B cell (primary cell): ENCODE data around the gene TRERF1. TPM values are rescaled to one million over a fixed set of nuclear protein-coding genes. Genes with fewer than 3 reads are reported as not detected.

Experiments used
- ATAC-seq: fragments of 200-7000 bp; cut with Tn5 transposase; one replicate; pipeline ENCODE4 v1.10.0; 2021; ENCODE audit warnings: low read depth, mild to moderate bottlenecking, moderate number of reproducible peaks, moderate library complexity
- CTCF ChIA-PET: fragments of 350-600 bp; sonication (Branson Sonifier 250); formaldehyde crosslinking; loops from one replicate; lab custom pipeline; 2021; ENCODE audit warnings: antibody characterized with exemption, inconsistent platforms; lab: Charles Lee
- POLR2A ChIA-PET: fragments of 350-600 bp; sonication (Branson Sonifier 250); formaldehyde crosslinking; loops from one replicate; lab custom pipeline; 2021; ENCODE audit warnings: antibody characterized with exemption; lab: Charles Lee
- DNase-seq: peaks from one replicate; pipeline ENCODE4 v3.0.0; 2013
- H2AFZ ChIP-seq: 2 replicates; pipeline ENCODE4 v1.6.1; 2012; ENCODE audit warnings: mild to moderate bottlenecking, low read depth, low read length; ENCODE audit not compliant: insufficient read depth, poor library complexity, severe bottlenecking
- H3K27ac ChIP-seq, 2 donors: 1 replicate in 1 of 2; 2 replicates in 1 of 2; pipeline ENCODE4 v1.5.1; 2012 to 2013; ENCODE audit warnings: low read length in 2 of 2, mild to moderate bottlenecking in 2 of 2, moderate library complexity in 1 of 2
- H3K27me3 ChIP-seq, 4 experiments: fragments of 200-600 bp in 1 of 4; sonication (generic) in 1 of 4; replicated peaks in 1 of 4; 1 replicate in 2 of 4; 2 replicates in 2 of 4; pipeline versions ENCODE4 v1.6.1 to v1.7.0; 2013 to 2016; ENCODE audit warnings: low read length in 3 of 4, mild to moderate bottlenecking in 2 of 4, mixed read lengths in 1 of 4, moderate library complexity in 1 of 4; ENCODE audit not compliant: insufficient read depth in 4 of 4, control insufficient read depth in 3 of 4; ENCODE audit errors: control extremely low read depth in 1 of 4
- H3K36me3 ChIP-seq, 2 experiments: replicated peaks in 1 of 2; 1 replicate in 1 of 2; 2 replicates in 1 of 2; pipeline versions ENCODE4 v1.6.1 to v1.7.1; 2013; ENCODE audit warnings: low read length in 1 of 2; ENCODE audit not compliant: insufficient read depth in 2 of 2, control insufficient read depth in 1 of 2; ENCODE audit errors: control extremely low read depth in 1 of 2, extremely low read depth in 1 of 2
- H3K4me1 ChIP-seq, 2 donors: fragments of 200-600 bp in 1 of 2; sonication (generic) in 1 of 2; 1 replicate in 1 of 2; 2 replicates in 1 of 2; pipeline versions ENCODE4 v1.5.1 to v1.6.1; 2013 to 2017; ENCODE audit warnings: low read length in 2 of 2; ENCODE audit not compliant: control insufficient read depth in 2 of 2, insufficient read depth in 2 of 2
- H3K4me2 ChIP-seq: replicated peaks from 2 replicates; pipeline ENCODE3; 2012; ENCODE audit warnings: mild to moderate bottlenecking, low read depth, low read length; ENCODE audit not compliant: poor library complexity, severe bottlenecking
- H3K4me3 ChIP-seq, 5 experiments: fragments of 200-600 bp in 1 of 5; sonication (generic) in 1 of 5; 1 replicate in 3 of 5; 2 replicates in 2 of 5; pipeline versions ENCODE4 v1.5.1 to v1.7.0; 2011 to 2016; ENCODE audit warnings: low read length in 4 of 5, mild to moderate bottlenecking in 4 of 5, low read depth in 2 of 5, control low read depth in 1 of 5, moderate library complexity in 1 of 5; ENCODE audit not compliant: insufficient read depth in 1 of 5; ENCODE audit errors: control extremely low read depth in 1 of 5, extremely low read depth in 1 of 5
- H3K79me2 ChIP-seq: fragments of 200-600 bp; sonication (generic); one replicate; pipeline ENCODE4 v1.6.0; 2016; ENCODE audit warnings: low read length; ENCODE audit not compliant: control insufficient read depth, insufficient read depth
- H3K9ac ChIP-seq: fragments of 200-600 bp; sonication (generic); 2 replicates; pipeline ENCODE4 v1.6.1; 2017; ENCODE audit warnings: mild to moderate bottlenecking, low read length, moderate library complexity
- H3K9me3 ChIP-seq, 3 donors: one replicate each; pipeline versions ENCODE4 v1.6.1 to v1.7.1; 2013; ENCODE audit warnings: low read length in 2 of 3; ENCODE audit not compliant: control insufficient read depth in 2 of 3, insufficient read depth in 1 of 3; ENCODE audit errors: control extremely low read depth in 1 of 3
- H4K20me1 ChIP-seq: 2 replicates; pipeline ENCODE4 v1.6.0; 2012; ENCODE audit warnings: mild to moderate bottlenecking, low read length; ENCODE audit not compliant: insufficient read depth, control insufficient read depth, poor library complexity, severe bottlenecking
- H3K27ac Mint-ChIP-seq: one replicate; pipeline ENCODE4 v1.8.0; 2021; ENCODE audit warnings: mixed read lengths
- H3K27me3 Mint-ChIP-seq: one replicate; pipeline ENCODE4 v1.8.0; 2021; ENCODE audit warnings: mixed read lengths
- H3K4me1 Mint-ChIP-seq: one replicate; pipeline ENCODE4 v1.8.0; 2021; ENCODE audit warnings: mixed read lengths
- H3K4me3 Mint-ChIP-seq: one replicate; pipeline ENCODE4 v1.8.0; 2021; ENCODE audit warnings: mixed read lengths
- H3K9me3 Mint-ChIP-seq: one replicate; pipeline ENCODE4 v1.8.0; 2022; ENCODE audit warnings: mixed read lengths; ENCODE audit not compliant: insufficient read depth
- CTCF ChIP-seq: fragments of 200-600 bp; IDR thresholded peaks from one replicate; pipeline ENCODE4 v1.8.0; 2022; ENCODE audit warnings: antibody characterized with exemption, mild to moderate bottlenecking
- EZH2 ChIP-seq: IDR thresholded peaks from 2 replicates; pipeline ENCODE4 v1.6.1; 2012; ENCODE audit warnings: borderline replicate concordance, low read depth, mild to moderate bottlenecking, moderate library complexity, low read length; ENCODE audit not compliant: insufficient read depth, poor library complexity, severe bottlenecking
- WGBS: methylation state at CpG from one replicate; pipeline ENCODE4 v1.1.5; 2013; ENCODE audit warnings: missing lambda C conversion rate; ENCODE audit not compliant: insufficient coverage; 5-methylcytosine and 5-hydroxymethylcytosine counted together
- intact Hi-C: fragments of 100-400 bp; cut with micrococcal nuclease; formaldehyde crosslinking; loops from one replicate; pipeline ENCODE4 v1.10.0; 2022
- polyA plus RNA-seq: library from polyadenylated mRNA; depleted of rRNA; stranded (reverse); fragments of >200 nt; gene quantifications from 2 replicates; pipeline ENCODE4 v1.2.3, GENCODE V29; 2012
- total RNA-seq, 2 donors: library from RNA; stranded (reverse); fragments of 120-200 nt in 1 of 2; gene quantifications; 1 replicate in 1 of 2; 2 replicates in 1 of 2; pipeline versions ENCODE4 v1.2.3 to v1.2.4, GENCODE V29; 2013 to 2022

The TRERF1 gene
- total and polyA plus RNA-seq, 2 donors (not counting 1 experiment from before 2014, with no cell fraction given), result 3.5 to 6.7 TPM

GRCh38 chr6:42224222-42225028 lies 227.3 kb downstream of the TRERF1 start:
- Histone ChIP-seq H3K36me3 (no peaks in the 10 kb centered on the region), H2AFZ (no peak overlapping the region), H3K27me3 (no peaks in the 10 kb centered on the region), H3K4me2 (no peak overlapping the region), H4K20me1 (no peaks in the 10 kb centered on the region), H3K4me3 (no peak overlapping the region), H3K4me1 (no peaks in the 10 kb centered on the region), H3K9me3 (no peaks in the 10 kb centered on the region), H3K79me2 (no peaks in the 10 kb centered on the region), H3K27ac (no peak overlapping the region), H3K9ac (no peak overlapping the region)
- H3K27ac Mint-ChIP-seq, result no peak overlapping the region
- ChIA-PET POLR2A (no interaction called here), CTCF (interaction anchor here (0.6 to 0.7 kb wide), 2 partner anchors 52 to 390 kb away, joined by 3 read pairs; no protein-coding TSS in a partner anchor)
- peaks cover 10% of the 10 kb centered on the region for H3K27me3 Mint-ChIP-seq
- WGBS, result 57% methylated on average over 6 of the region's 12 CpGs
- H3K4me1 Mint-ChIP-seq, result peaks cover 5% of the 10 kb centered on the region
- H3K4me3 Mint-ChIP-seq, result peak overlapping the region; percentile 26
- peak; percentile 41 for ATAC-seq
- no peak for DNase-seq
- intact Hi-C loops, result no loop called here
- TF ChIP-seq EZH2, result no peak
- no peak for TF ChIP-seq CTCF
- H3K9me3 Mint-ChIP-seq, result no peaks in the 10 kb centered on the region

- Histone ChIP-seq H3K4me1 (peaks cover 0 to 5% of the 10 kb centered on the region in 2 donors), H3K27me3 (no peaks in the 10 kb centered on the region), H3K4me2 (no peak overlapping the region), H3K9ac (no peak overlapping the region), H3K9me3 (no peaks in the 10 kb centered on the region), H2AFZ (no peak overlapping the region), H3K27ac (no peak overlapping the region), H3K4me3 (no peak overlapping the region), H3K36me3 (no peaks in the 10 kb centered on the region), H4K20me1 (no peaks in the 10 kb centered on the region), H3K79me2 (peaks cover 8% of the 10 kb centered on the region)
- no peak overlapping the region for H3K4me3 Mint-ChIP-seq
- ChIA-PET CTCF (no interaction called here), POLR2A (interaction anchor here (0.7 kb wide), 1 partner anchor 264 kb away, joined by 8 read pairs; no protein-coding TSS in a partner anchor)
- DNase-seq (no peak), ATAC-seq (no peak)
- 95% methylated on average over 3 of the region's 7 CpGs for WGBS
- peaks cover 10% of the 10 kb centered on the region for H3K27me3 Mint-ChIP-seq
- H3K4me1 Mint-ChIP-seq, result peaks cover 9% of the 10 kb centered on the region
- intact Hi-C loops, result no loop called here
- TF ChIP-seq CTCF, result no peak
- no peak for TF ChIP-seq EZH2
- no peak overlapping the region for H3K27ac Mint-ChIP-seq
- no peaks in the 10 kb centered on the region for H3K9me3 Mint-ChIP-seq
These were observed 229.3 kb downstream of the TRERF1 start for GRCh38 chr6:42222448-42222847.
